GM12873 (cell line): Measurements from ENCODE around the gene SLC2A8.
A peak's percentile ranks its signal among the peaks of the same experiment; 100 is the strongest.

Experiments
- CTCF ChIP-seq: IDR thresholded peaks from 2 replicates; pipeline ENCODE4 v1.5.1; 2012; ENCODE audit warnings: low read depth, mild to moderate bottlenecking, moderate library complexity, low read length, control low read depth; ENCODE audit not compliant: insufficient read depth; ENCODE audit errors: missing control alignments

The SLC2A8 gene

GRCh38 chr9:127396808-127397645 is at the start of gene SLC2A8:
Gene SLC2A8, plus strand, starts transcription at chr9:127397169. Its CDS starts 62 bp downstream, at chr9:127397231.
- TF ChIP-seq CTCF = peak; percentile 11

DNA sequence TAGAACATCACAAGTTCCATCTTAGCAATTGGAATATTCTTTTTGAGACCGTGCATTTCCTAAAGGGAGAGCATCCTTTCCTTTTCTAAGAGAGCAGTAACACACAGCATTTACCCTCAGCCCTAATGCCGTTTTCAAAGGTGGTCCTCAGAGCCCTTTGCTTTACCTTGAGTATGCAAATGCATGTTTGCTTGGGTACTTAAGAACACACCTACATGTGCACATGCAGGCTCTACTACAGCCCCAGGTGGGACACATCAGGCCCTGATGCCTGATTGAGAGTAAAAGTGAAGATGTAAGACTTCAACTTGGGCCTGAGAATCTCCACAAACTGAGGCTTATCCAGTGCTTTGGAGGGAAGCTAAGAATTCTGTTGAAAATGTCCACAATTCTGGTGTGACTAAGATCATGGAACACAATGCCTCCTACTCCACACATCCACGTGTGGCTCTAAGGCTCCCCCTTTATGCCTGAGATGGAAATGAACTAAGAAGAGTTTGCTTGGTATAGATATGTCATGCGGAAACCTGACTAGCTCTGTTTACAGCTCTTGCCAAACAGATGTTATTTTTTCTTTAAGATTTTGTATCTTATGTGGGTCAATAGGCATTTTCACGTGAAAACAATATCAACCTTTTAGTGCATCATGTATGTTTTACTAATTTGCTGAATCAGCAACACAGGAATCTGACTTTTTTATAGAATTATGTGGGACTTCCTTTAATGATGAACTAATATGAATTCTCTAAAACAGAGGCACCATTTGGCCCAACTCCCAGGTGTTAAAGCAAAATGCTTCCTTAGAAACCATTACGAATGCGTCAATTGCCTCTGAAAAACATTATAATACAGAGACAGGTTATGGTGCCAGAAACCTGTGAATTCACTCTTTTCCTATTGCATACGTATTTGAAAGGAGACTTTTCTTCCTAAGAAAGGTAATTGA is 48.9 kb upstream of the SLC2A8 start:
- peak; percentile 49 for TF ChIP-seq CTCF

DNA sequence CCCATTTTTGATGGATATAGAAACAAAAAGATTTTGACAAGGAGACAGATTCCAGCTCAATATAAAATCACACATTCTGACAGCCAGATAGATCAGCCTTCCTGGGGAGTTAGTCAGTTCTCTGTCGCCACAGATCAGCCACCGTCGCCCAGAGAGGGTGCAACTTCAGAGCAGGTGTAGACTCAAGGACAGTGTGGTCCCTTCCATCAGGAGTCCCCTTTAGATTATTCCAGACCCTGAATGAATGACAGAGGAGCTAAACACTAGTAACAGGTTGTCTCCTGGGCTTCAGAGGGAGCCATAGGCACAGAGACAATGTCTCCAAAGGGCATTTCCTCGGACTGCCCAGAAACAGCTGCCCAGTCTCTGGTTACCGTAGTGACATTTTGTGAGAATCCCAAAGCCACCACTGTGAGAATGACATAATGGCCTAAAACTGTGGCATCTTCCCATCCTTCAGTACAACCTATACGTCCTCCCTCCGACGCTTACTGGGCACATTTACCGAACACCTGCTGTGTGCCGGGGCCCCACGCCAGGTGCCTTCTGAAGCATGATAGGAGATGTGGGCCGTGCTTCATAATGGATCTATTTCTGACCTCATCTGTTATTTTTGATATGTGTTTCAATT is 47.4 kb upstream of the SLC2A8 start:
- TF ChIP-seq CTCF = no peak

DNA sequence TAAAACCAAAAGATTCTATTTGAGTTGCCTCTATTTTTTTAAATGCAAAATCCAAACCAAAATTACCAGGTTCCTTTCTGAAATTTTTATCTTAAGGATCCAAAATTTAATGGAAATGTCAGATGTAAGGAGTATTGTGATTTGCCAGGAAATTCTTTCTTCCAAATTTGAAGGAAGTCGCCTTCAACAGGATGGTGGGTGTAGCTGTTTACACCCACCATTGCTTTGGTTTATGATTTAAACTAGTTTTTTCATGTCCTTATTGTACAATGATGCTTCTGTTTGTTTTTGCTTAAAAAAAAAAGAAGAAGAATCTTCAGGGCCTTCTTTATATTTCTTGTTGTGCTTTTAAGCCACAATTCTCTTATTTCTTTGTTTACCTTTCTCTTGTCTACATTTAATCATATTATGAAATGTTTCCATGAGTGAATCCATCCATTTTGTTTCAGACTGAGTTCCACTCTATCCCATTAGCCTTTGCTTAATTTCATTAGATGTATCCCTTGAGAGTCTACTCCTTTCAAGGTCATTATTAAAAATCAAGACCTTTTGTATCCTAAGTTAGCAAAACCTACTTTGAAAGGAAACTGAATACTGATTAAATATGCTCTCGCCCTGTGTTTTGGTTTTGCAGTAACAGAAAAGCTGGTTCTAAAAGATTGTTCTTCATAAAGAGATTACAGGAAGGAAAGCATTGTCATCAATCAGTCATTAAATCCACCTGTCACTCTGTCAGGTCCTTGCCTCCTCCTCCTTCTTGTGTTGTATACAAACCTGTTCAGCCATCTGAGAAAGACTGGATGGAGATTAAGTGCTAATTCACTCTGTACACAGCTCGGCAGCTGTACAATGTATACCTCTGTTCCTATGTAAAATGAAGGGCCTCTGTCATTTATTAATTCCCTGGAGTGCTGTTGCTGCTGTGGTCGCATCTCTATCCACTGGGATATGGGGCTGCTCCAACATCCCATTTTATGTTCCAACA is 45.5 kb upstream of the SLC2A8 start:
- no peak for TF ChIP-seq CTCF

DNA sequence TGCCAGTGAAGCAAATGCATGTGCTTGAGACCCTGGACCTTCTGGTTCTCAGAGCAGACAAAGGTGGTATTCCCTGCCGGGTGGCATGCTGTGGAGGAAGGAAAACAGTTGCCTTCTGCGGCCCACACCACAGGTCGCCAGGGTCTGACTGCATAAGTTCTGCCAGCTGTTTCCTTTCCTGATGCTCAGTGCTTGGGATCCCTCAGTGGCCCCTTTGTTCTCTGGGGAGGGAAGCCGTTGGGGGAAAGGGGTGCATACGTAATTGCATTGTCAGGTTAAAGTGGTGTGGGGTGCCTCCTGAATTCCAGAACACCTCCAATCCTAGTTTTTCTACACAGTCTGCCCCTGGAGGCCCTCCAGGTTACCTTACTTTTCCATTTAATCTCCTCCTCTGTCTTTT is 43.1 kb upstream of the SLC2A8 start:
- TF ChIP-seq CTCF = no peak

DNA sequence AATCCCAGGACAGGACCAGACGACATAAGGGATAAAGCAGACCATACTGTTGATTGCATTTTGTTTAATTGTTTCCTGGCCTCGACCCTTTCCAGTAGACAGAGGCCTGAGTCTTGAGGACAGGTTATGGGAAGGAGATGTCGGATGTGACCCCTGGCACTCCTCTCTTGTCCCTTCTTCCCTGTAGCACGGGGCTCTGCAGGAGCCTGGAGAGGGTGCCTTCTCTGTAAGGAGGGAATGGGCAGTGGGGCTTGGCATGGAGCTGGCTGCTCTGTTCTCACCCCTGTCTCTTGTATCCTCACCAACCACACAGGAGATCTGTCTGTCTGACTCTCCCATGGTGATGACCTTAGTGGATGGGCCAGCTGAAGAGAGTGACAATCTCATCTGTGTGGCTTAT is 40.1 kb upstream of the SLC2A8 start:
- no peak for TF ChIP-seq CTCF
